ENCODE results near the gene VPS52.
"Not testable (repeated sequence)": the region's sequence is repeated elsewhere in the genome, so short reads cannot be mapped to it uniquely, and the experiment has no call there.

The VPS52 gene

GRCh38 chr6:33273129-33273923 lies 1.6 kb upstream of the VPS52 start:
- Histone ChIP-seq H3K4me3 (ENCODE audit: insufficient read length, low read depth) (peak overlapping the region; percentile 86), H3K36me3 (ENCODE audit: insufficient read depth, insufficient read length, low read length) (peaks cover 69% of the 10 kb centered on the region), H3K9ac (ENCODE audit: insufficient read length, low read depth) (peak overlapping the region; percentile 97), H3K9me3 (ENCODE audit: insufficient read depth, low read length) (no peaks in the 10 kb centered on the region), H3K4me1 (ENCODE audit: insufficient read depth, insufficient read length) (peaks cover 7% of the 10 kb centered on the region), H3K27me3 (ENCODE audit: insufficient read depth, insufficient read length) (no peaks in the 10 kb centered on the region)
- TF ChIP-seq YY1 (IDR thresholded peaks at IDR 0.05; ENCODE audit: insufficient read depth, insufficient read length) (no peak), SUZ12 (IDR thresholded peaks at IDR 0.05; ENCODE audit: extremely low read depth, insufficient read depth, insufficient read length) (no peak), ZNF274 (IDR thresholded peaks at IDR 0.05; ENCODE audit: low read depth, low read length) (no peak)
- no peak for DNase-seq (ENCODE audit: low read depth, low spot score)

- Histone ChIP-seq H3K4me3 (ENCODE audit: insufficient read length, low read depth) (peak overlapping the region; percentile 86), H3K27me3 (ENCODE audit: insufficient read depth, insufficient read length) (no peaks in the 10 kb centered on the region), H3K9me3 (ENCODE audit: insufficient read depth, low read length) (no peaks in the 10 kb centered on the region), H3K36me3 (ENCODE audit: insufficient read depth, insufficient read length, low read length) (peaks cover 71% of the 10 kb centered on the region), H3K9ac (ENCODE audit: insufficient read length, low read depth) (peak overlapping the region; percentile 97), H3K4me1 (ENCODE audit: insufficient read depth, insufficient read length) (no peaks in the 10 kb centered on the region)
- TF ChIP-seq YY1 (IDR thresholded peaks at IDR 0.05; ENCODE audit: insufficient read depth, insufficient read length), result no peak
- no peak for TF ChIP-seq ZNF274 (IDR thresholded peaks at IDR 0.05; ENCODE audit: low read depth, low read length)
- TF ChIP-seq SUZ12 (IDR thresholded peaks at IDR 0.05; ENCODE audit: extremely low read depth, insufficient read depth, insufficient read length), result no peak
- no peak for DNase-seq (ENCODE audit: low read depth, low spot score)
Measured at GRCh38 chr6:33272275-33273128, 826 bp upstream of the VPS52 start.

GRCh38 chr6:33271117-33271467 lies 584 bp downstream of the VPS52 start:
- H3K4me1 ChIP-seq (ENCODE audit: insufficient read depth, insufficient read length), result no peaks in the 10 kb centered on the region
- TF ChIP-seq ZNF274 (IDR thresholded peaks at IDR 0.05; ENCODE audit: low read depth, low read length) (no peak), YY1 (IDR thresholded peaks at IDR 0.05; ENCODE audit: insufficient read depth, insufficient read length) (no peak), SUZ12 (IDR thresholded peaks at IDR 0.05; ENCODE audit: extremely low read depth, insufficient read depth, insufficient read length) (no peak)

GRCh38 chr6:33264015-33264414 lies 7.7 kb downstream of the VPS52 start:
- Histone ChIP-seq H3K4me1 (ENCODE audit: insufficient read depth, insufficient read length) (no peaks in the 10 kb centered on the region), H3K27me3 (ENCODE audit: insufficient read depth, insufficient read length) (no peaks in the 10 kb centered on the region), H3K36me3 (ENCODE audit: insufficient read depth, insufficient read length, low read length) (peaks cover 57% of the 10 kb centered on the region), H3K9ac (ENCODE audit: insufficient read length, low read depth) (no peak overlapping the region), H3K9me3 (ENCODE audit: insufficient read depth, low read length) (no peaks in the 10 kb centered on the region), H3K4me3 (ENCODE audit: insufficient read length, low read depth) (no peak overlapping the region)
- no peak for TF ChIP-seq ZNF274 (IDR thresholded peaks at IDR 0.05; ENCODE audit: low read depth, low read length)
- TF ChIP-seq YY1 (IDR thresholded peaks at IDR 0.05; ENCODE audit: insufficient read depth, insufficient read length), result no peak
- TF ChIP-seq SUZ12 (IDR thresholded peaks at IDR 0.05; ENCODE audit: extremely low read depth, insufficient read depth, insufficient read length), result no peak
- DNase-seq (ENCODE audit: low read depth, low spot score), result no peak

More at GRCh38 chr6:33271117-33271467, 584 bp downstream of the VPS52 start:
- Histone ChIP-seq H3K4me3 (ENCODE audit: insufficient read length, low read depth) (peak overlapping the region; percentile 86), H3K36me3 (ENCODE audit: insufficient read depth, insufficient read length, low read length) (peaks cover 80% of the 10 kb centered on the region), H3K9ac (ENCODE audit: insufficient read length, low read depth) (peak overlapping the region; percentile 94), H3K27me3 (ENCODE audit: insufficient read depth, insufficient read length) (no peaks in the 10 kb centered on the region), H3K9me3 (ENCODE audit: insufficient read depth, low read length) (no peaks in the 10 kb centered on the region)
- DNase-seq (ENCODE audit: low read depth, low spot score), result no peak

GRCh38 chr6:33262490-33262889 lies 9.2 kb downstream of the VPS52 start:
- not testable (repeated sequence) for H3K4me3 ChIP-seq (ENCODE audit: insufficient read length, low read depth); H3K9me3 ChIP-seq (ENCODE audit: insufficient read depth, low read length); DNase-seq (ENCODE audit: low read depth, low spot score); H3K9ac ChIP-seq (ENCODE audit: insufficient read length, low read depth); H3K27me3 ChIP-seq (ENCODE audit: insufficient read depth, insufficient read length); H3K4me1 ChIP-seq (ENCODE audit: insufficient read depth, insufficient read length)
- peaks cover 42% of the 10 kb centered on the region for H3K36me3 ChIP-seq (ENCODE audit: insufficient read depth, insufficient read length, low read length)

- Histone ChIP-seq H3K9me3 (ENCODE audit: insufficient read depth, low read length) (no peaks in the 10 kb centered on the region), H3K4me1 (ENCODE audit: insufficient read depth, insufficient read length) (no peaks in the 10 kb centered on the region), H3K4me3 (ENCODE audit: insufficient read length, low read depth) (no peak overlapping the region), H3K36me3 (ENCODE audit: insufficient read depth, insufficient read length, low read length) (peaks cover 15% of the 10 kb centered on the region), H3K9ac (ENCODE audit: insufficient read length, low read depth) (no peak overlapping the region), H3K27me3 (ENCODE audit: insufficient read depth, insufficient read length) (no peaks in the 10 kb centered on the region)
- TF ChIP-seq ZNF274 (IDR thresholded peaks at IDR 0.05; ENCODE audit: low read depth, low read length) (no peak), YY1 (IDR thresholded peaks at IDR 0.05; ENCODE audit: insufficient read depth, insufficient read length) (no peak), SUZ12 (IDR thresholded peaks at IDR 0.05; ENCODE audit: extremely low read depth, insufficient read depth, insufficient read length) (no peak)
- DNase-seq (ENCODE audit: low read depth, low spot score), result no peak
Measured at GRCh38 chr6:33259032-33259431, 12.6 kb downstream of the VPS52 start.

- TF ChIP-seq ZNF274 (IDR thresholded peaks at IDR 0.05; ENCODE audit: low read depth, low read length) (no peak), YY1 (IDR thresholded peaks at IDR 0.05; ENCODE audit: insufficient read depth, insufficient read length) (no peak), SUZ12 (IDR thresholded peaks at IDR 0.05; ENCODE audit: extremely low read depth, insufficient read depth, insufficient read length) (no peak)
- no peak for DNase-seq (ENCODE audit: low read depth, low spot score)
- Histone ChIP-seq H3K9me3 (ENCODE audit: insufficient read depth, low read length) (no peaks in the 10 kb centered on the region), H3K27me3 (ENCODE audit: insufficient read depth, insufficient read length) (no peaks in the 10 kb centered on the region), H3K36me3 (ENCODE audit: insufficient read depth, insufficient read length, low read length) (peaks cover 16% of the 10 kb centered on the region), H3K9ac (ENCODE audit: insufficient read length, low read depth) (no peak overlapping the region), H3K4me1 (ENCODE audit: insufficient read depth, insufficient read length) (peaks cover 2% of the 10 kb centered on the region), H3K4me3 (ENCODE audit: insufficient read length, low read depth) (no peak overlapping the region)
Measured at GRCh38 chr6:33254591-33254990, 17.1 kb downstream of the VPS52 start.

Data from NT2/D1 (cell line).